ENCODE measurements around the gene KLK3.

The KLK3 gene

GRCh38 chr19:50823389-50824042 is 31.2 kb upstream of the KLK3 start, which contains the start of gene KLK1:
TSS of gene KLK1 (minus strand) at chr19:50823787. CDS start at chr19:50823748, 39 bp downstream.
- H3K36me3 ChIP-seq (ENCODE audit: low read length), result no peaks in the 10 kb centered on the region
- H4K20me1 ChIP-seq (ENCODE audit: low read depth, low read length), result no peaks in the 10 kb centered on the region
- TF ChIP-seq EZH2phosphoT487 (conservative IDR thresholded peaks at IDR 0.05; ENCODE audit: low read length) (no peak), CTCF (IDR thresholded peaks at IDR 0.05; ENCODE audit: insufficient read depth, low read length, poor library complexity, severe bottlenecking) (no peak)
- H3K79me2 ChIP-seq (ENCODE audit: insufficient read depth, low read length), result no peaks in the 10 kb centered on the region
- H3K9me3 ChIP-seq (ENCODE audit: insufficient read depth, low read length), result no peaks in the 10 kb centered on the region
- no peaks in the 10 kb centered on the region for H3K9me2 ChIP-seq (replicated peaks; ENCODE audit: insufficient read depth, low read length)
- H3K4me2 ChIP-seq (ENCODE audit: low read depth, low read length, poor library complexity, severe bottlenecking), result no peak within 1 kb of the TSS
- no peaks in the 10 kb centered on the region for H3K27me3 ChIP-seq (ENCODE audit: low read length)
- no peaks in the 10 kb centered on the region for H3F3A ChIP-seq (ENCODE audit: insufficient read depth)
- H3K27ac ChIP-seq (ENCODE audit: low read depth, low read length), result no peak within 1 kb of the TSS
- H3K9ac ChIP-seq (ENCODE audit: low read length), result no peak within 1 kb of the TSS
- H2AFZ ChIP-seq (ENCODE audit: low read depth, low read length, severe bottlenecking), result no peak within 1 kb of the TSS
- no peak within 1 kb of the TSS for H3K4me3 ChIP-seq (ENCODE audit: insufficient read depth, low read length, poor library complexity, severe bottlenecking)

- H3F3A ChIP-seq (ENCODE audit: insufficient read depth), result no peaks in the 10 kb centered on the region
- no peak overlapping the region for H3K4me3 ChIP-seq (ENCODE audit: insufficient read depth, low read length, poor library complexity, severe bottlenecking)
- no peaks in the 10 kb centered on the region for H3K27me3 ChIP-seq (ENCODE audit: low read length)
- no peaks in the 10 kb centered on the region for H3K79me2 ChIP-seq (ENCODE audit: insufficient read depth, low read length)
- no peak for TF ChIP-seq EZH2phosphoT487 (conservative IDR thresholded peaks at IDR 0.05; ENCODE audit: low read length)
- no peak for TF ChIP-seq CTCF (IDR thresholded peaks at IDR 0.05; ENCODE audit: insufficient read depth, low read length, poor library complexity, severe bottlenecking)
- no peaks in the 10 kb centered on the region for H3K9me2 ChIP-seq (replicated peaks; ENCODE audit: insufficient read depth, low read length)
- no peak overlapping the region for H2AFZ ChIP-seq (ENCODE audit: low read depth, low read length, severe bottlenecking)
- no peaks in the 10 kb centered on the region for H3K9me3 ChIP-seq (ENCODE audit: insufficient read depth, low read length)
- no peak overlapping the region for H3K9ac ChIP-seq (ENCODE audit: low read length)
- no peaks in the 10 kb centered on the region for H4K20me1 ChIP-seq (ENCODE audit: low read depth, low read length)
- no peak overlapping the region for H3K27ac ChIP-seq (ENCODE audit: low read depth, low read length)
- no peak overlapping the region for H3K4me2 ChIP-seq (ENCODE audit: low read depth, low read length, poor library complexity, severe bottlenecking)
- no peaks in the 10 kb centered on the region for H3K36me3 ChIP-seq (ENCODE audit: low read length)
These were observed 28.0 kb upstream of the KLK3 start for GRCh38 chr19:50826492-50827240.

GRCh38 chr19:50827476-50827875 is 27.2 kb upstream of the KLK3 start:
- Histone ChIP-seq H2AFZ (ENCODE audit: low read depth, low read length, severe bottlenecking) (no peak overlapping the region), H3K9ac (ENCODE audit: low read length) (no peak overlapping the region), H3K4me3 (ENCODE audit: insufficient read depth, low read length, poor library complexity, severe bottlenecking) (no peak overlapping the region), H3K9me2 (replicated peaks; ENCODE audit: insufficient read depth, low read length) (no peaks in the 10 kb centered on the region), H3K9me3 (ENCODE audit: insufficient read depth, low read length) (no peaks in the 10 kb centered on the region), H3K27me3 (ENCODE audit: low read length) (no peaks in the 10 kb centered on the region), H3K36me3 (ENCODE audit: low read length) (no peaks in the 10 kb centered on the region), H3K4me2 (ENCODE audit: low read depth, low read length, poor library complexity, severe bottlenecking) (no peak overlapping the region), H4K20me1 (ENCODE audit: low read depth, low read length) (no peaks in the 10 kb centered on the region), H3K27ac (ENCODE audit: low read depth, low read length) (no peak overlapping the region), H3K79me2 (ENCODE audit: insufficient read depth, low read length) (no peaks in the 10 kb centered on the region), H3F3A (ENCODE audit: insufficient read depth) (no peaks in the 10 kb centered on the region)
- no peak for TF ChIP-seq CTCF (IDR thresholded peaks at IDR 0.05; ENCODE audit: insufficient read depth, low read length, poor library complexity, severe bottlenecking)
- TF ChIP-seq EZH2phosphoT487 (conservative IDR thresholded peaks at IDR 0.05; ENCODE audit: low read length), result no peak
